HL-60 (cell line): ENCODE data around the gene GLCE.

ENCODE experiments used
- SPI1 ChIP-seq: IDR thresholded peaks from 2 replicates; pipeline ENCODE4 v1.6.1; 2012; ENCODE audit warnings: low read depth, mild to moderate bottlenecking, borderline replicate concordance
- TF ChIP-seq, protein P1 (sequence below): IDR thresholded peaks from one replicate; pipeline ENCODE4 v1.5.1; 2011; ENCODE audit warnings: low read length, control low read depth, inconsistent platforms; ENCODE audit not compliant: insufficient read depth

DNA sequence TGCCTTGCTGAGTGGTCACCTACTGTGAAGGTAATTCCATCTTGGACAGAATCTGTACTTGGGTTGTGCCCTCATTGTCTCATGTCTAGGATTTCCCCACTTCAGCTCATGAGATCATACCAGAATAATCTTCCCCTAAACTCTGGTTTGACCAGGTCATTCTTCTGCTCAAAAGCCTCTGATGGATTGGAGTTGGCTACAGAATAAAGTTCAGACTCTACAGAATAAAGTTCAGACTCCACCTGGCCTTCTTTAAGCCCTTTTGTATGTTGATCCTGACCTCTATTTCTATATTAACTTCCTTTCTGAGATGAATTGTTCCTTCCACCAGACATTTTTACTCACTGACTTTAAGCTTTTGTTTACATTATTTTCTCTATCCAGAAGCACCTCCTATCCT, 6.4 kb upstream of the GLCE start:
- TF ChIP-seq, protein P1, sequence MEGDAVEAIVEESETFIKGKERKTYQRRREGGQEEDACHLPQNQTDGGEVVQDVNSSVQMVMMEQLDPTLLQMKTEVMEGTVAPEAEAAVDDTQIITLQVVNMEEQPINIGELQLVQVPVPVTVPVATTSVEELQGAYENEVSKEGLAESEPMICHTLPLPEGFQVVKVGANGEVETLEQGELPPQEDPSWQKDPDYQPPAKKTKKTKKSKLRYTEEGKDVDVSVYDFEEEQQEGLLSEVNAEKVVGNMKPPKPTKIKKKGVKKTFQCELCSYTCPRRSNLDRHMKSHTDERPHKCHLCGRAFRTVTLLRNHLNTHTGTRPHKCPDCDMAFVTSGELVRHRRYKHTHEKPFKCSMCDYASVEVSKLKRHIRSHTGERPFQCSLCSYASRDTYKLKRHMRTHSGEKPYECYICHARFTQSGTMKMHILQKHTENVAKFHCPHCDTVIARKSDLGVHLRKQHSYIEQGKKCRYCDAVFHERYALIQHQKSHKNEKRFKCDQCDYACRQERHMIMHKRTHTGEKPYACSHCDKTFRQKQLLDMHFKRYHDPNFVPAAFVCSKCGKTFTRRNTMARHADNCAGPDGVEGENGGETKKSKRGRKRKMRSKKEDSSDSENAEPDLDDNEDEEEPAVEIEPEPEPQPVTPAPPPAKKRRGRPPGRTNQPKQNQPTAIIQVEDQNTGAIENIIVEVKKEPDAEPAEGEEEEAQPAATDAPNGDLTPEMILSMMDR: no peak
- TF ChIP-seq SPI1: no peak
